Measurements from ENCODE around the gene LONP1.

DNA sequence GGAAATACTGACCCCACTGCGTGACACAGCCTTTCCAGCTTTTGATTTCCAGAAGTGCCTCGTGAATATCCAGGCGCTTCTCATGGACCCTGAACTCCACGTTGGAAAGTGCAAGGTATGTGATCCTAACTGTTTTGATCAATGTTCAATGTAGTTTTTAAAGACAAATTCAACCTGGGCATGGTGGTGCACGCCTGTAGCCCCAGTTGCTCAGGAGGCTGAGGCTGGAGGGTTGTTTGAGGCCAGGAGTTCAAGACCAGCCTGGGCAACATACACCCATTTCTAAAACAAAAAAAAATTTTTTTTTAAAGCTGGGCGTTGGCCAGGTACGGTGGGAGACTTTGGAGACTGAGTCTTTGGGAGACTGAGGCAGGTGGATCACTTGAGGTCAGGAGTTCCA lies 31.8 kb upstream of the LONP1 start:
- TF ChIP-seq, protein P1, sequence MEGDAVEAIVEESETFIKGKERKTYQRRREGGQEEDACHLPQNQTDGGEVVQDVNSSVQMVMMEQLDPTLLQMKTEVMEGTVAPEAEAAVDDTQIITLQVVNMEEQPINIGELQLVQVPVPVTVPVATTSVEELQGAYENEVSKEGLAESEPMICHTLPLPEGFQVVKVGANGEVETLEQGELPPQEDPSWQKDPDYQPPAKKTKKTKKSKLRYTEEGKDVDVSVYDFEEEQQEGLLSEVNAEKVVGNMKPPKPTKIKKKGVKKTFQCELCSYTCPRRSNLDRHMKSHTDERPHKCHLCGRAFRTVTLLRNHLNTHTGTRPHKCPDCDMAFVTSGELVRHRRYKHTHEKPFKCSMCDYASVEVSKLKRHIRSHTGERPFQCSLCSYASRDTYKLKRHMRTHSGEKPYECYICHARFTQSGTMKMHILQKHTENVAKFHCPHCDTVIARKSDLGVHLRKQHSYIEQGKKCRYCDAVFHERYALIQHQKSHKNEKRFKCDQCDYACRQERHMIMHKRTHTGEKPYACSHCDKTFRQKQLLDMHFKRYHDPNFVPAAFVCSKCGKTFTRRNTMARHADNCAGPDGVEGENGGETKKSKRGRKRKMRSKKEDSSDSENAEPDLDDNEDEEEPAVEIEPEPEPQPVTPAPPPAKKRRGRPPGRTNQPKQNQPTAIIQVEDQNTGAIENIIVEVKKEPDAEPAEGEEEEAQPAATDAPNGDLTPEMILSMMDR (IDR thresholded peaks at IDR 0.05) = no peak
- no peak for TF ChIP-seq NFYB (CRISPR knock-in tag; conservative IDR thresholded peaks at IDR 0.05; ENCODE audit: low read depth)
- TF ChIP-seq CREM (CRISPR knock-in tag; IDR thresholded peaks at IDR 0.05) = no peak
- no peak for TF ChIP-seq GABPB1 (CRISPR knock-in tag; IDR thresholded peaks at IDR 0.05)
- TF ChIP-seq SMAD4 (CRISPR knock-in tag; IDR thresholded peaks at IDR 0.05) = no peak

Measured in WTC11 (cell line).